Esophagus muscularis mucosa (tissue), 4 donors: ENCODE measurements around the gene MAP7.

ENCODE experiments used
- CTCF ChIP-seq, 3 experiments: fragments of 200-600 bp in 2 of 3; fragments of 450-650 bp in 1 of 3; sonication (generic) in 2 of 3; IDR thresholded peaks; one replicate each; pipeline ENCODE4 v1.5.1; 2017 to 2019; ENCODE audit warnings: antibody characterized with exemption in 3 of 3, mild to moderate bottlenecking in 2 of 3, moderate library complexity in 1 of 3
- EP300 ChIP-seq: sonication (generic); formaldehyde crosslinking; IDR thresholded peaks from one replicate; pipeline ENCODE4 v1.6.1; 2017; ENCODE audit warnings: antibody characterized with exemption
- POLR2AphosphoS5 ChIP-seq, 2 donors: sonication (generic); formaldehyde crosslinking; IDR thresholded peaks; one replicate each; pipeline ENCODE4 v1.6.1; 2017; ENCODE audit warnings: antibody characterized with exemption in 2 of 2

- no peak for TF ChIP-seq CTCF (IDR thresholded peaks at IDR 0.05)
- no peak for TF ChIP-seq POLR2AphosphoS5 (IDR thresholded peaks at IDR 0.05)
- TF ChIP-seq EP300: no peak
Observed at GRCh38 chr6:136524936-136525413, 25.2 kb downstream of the MAP7 start.
